OCI-LY7 (cell line): Measurements from ENCODE around the gene STIM2. TPM values are rescaled to one million over a fixed set of nuclear protein-coding genes. Genes with fewer than 3 reads are reported as not detected.
A peak's percentile ranks its signal among the peaks of the same experiment; 100 is the strongest.

Experiments used
- BruUV-seq: library from RNA; stranded (reverse); fragments of 400-500 nt; replicated peaks from 2 replicates; lab custom pipeline; 2021; lab: Mats Ljungman, UMichigan
- CTCF ChIA-PET: fragments of 300-600 bp; sonication (Branson Sonifier 250); formaldehyde crosslinking; loops from one replicate; lab custom pipeline; 2022; ENCODE audit warnings: antibody characterized with exemption; ENCODE audit not compliant: unreplicated experiment; lab: Charles Lee
- POLR2A ChIA-PET: fragments of 300-600 bp; sonication (Branson Sonifier 250); formaldehyde crosslinking; loops from one replicate; lab custom pipeline; 2022; ENCODE audit warnings: antibody characterized with exemption; lab: Charles Lee
- DNase-seq: peaks from one replicate; pipeline ENCODE4 v3.0.0-alpha.2; 2015; ENCODE audit warnings: low spot score
- H2AFZ ChIP-seq: fragments of 200-600 bp; sonication (generic), shearing (Covaris generic); 2 replicates; pipeline ENCODE4 v1.6.1; 2014; ENCODE audit warnings: mild to moderate bottlenecking, antibody characterized with exemption, low read length, moderate library complexity
- H3K27ac ChIP-seq: fragments of 200-600 bp; sonication (generic); 2 replicates; pipeline ENCODE4 v1.5.1; 2014; ENCODE audit warnings: mixed run types, low read depth, mild to moderate bottlenecking, moderate library complexity, low read length, inconsistent platforms; ENCODE audit not compliant: poor library complexity, severe bottlenecking
- H3K36me3 ChIP-seq: fragments of 200-600 bp; sonication (generic); 2 replicates; pipeline ENCODE4 v1.6.1; 2014; ENCODE audit warnings: mild to moderate bottlenecking, antibody characterized with exemption, low read length, moderate library complexity, mixed read lengths; ENCODE audit not compliant: insufficient read depth
- H3K4me1 ChIP-seq: fragments of 200-600 bp; sonication (generic); 2 replicates; pipeline ENCODE4 v1.5.1; 2014; ENCODE audit warnings: mild to moderate bottlenecking, low read length; ENCODE audit not compliant: insufficient read depth, poor library complexity, severe bottlenecking
- H3K4me2 ChIP-seq: fragments of 200-600 bp; sonication (generic); 2 replicates; pipeline ENCODE4 v1.6.1; 2014; ENCODE audit warnings: mild to moderate bottlenecking, low read length
- H3K4me3 ChIP-seq: fragments of 200-600 bp; sonication (generic); 2 replicates; pipeline ENCODE4 v1.5.1; 2014; ENCODE audit warnings: mild to moderate bottlenecking, low read depth, low read length; ENCODE audit not compliant: poor library complexity, severe bottlenecking
- H3K79me2 ChIP-seq: fragments of 200-600 bp; sonication (generic); 2 replicates; pipeline ENCODE4 v1.6.1; 2016; ENCODE audit warnings: low read depth, mild to moderate bottlenecking, low read length, moderate library complexity, mixed read lengths; ENCODE audit not compliant: insufficient read depth
- H3K9me2 ChIP-seq: fragments of 200-600 bp; sonication (generic); 2 replicates; pipeline ENCODE4 v1.6.1; 2016; ENCODE audit warnings: mild to moderate bottlenecking, low read length, mixed read lengths; ENCODE audit not compliant: insufficient read depth
- H3K9me3 ChIP-seq: fragments of 200-600 bp; sonication (generic); 2 replicates; pipeline ENCODE4 v1.6.1; 2014; ENCODE audit warnings: mild to moderate bottlenecking, mixed run types, low read length, mixed read lengths
- H4K20me1 ChIP-seq: fragments of 200-600 bp; sonication (generic); 2 replicates; pipeline ENCODE4 v1.6.1; 2014; ENCODE audit warnings: mild to moderate bottlenecking, antibody characterized with exemption, low read length, moderate library complexity, mixed read lengths; ENCODE audit not compliant: insufficient read depth
- EZH2phosphoT487 ChIP-seq: fragments of 200-600 bp; sonication (generic); IDR thresholded peaks from 2 replicates; pipeline ENCODE4 v1.6.1; 2018; ENCODE audit warnings: low read depth, borderline replicate concordance, mild to moderate bottlenecking, mixed run types, antibody characterized with exemption, low read length, moderate library complexity, mixed read lengths
- intact Hi-C: fragments of 100-400 bp; cut with micrococcal nuclease; formaldehyde crosslinking; loops from one replicate; pipeline ENCODE4 v1.10.0; 2022; ENCODE audit not compliant: unreplicated experiment
- total RNA-seq, 2 experiments: library from RNA; depleted of rRNA in 1 of 2; stranded (reverse); fragments of >200 nt in 1 of 2; shearing (Covaris generic) in 1 of 2; gene quantifications; 2 replicates each; pipeline ENCODE4 v1.2.3, GENCODE V29; 2014 to 2022
- TF ChIP-seq, protein P1 (sequence below): fragments of 200-600 bp; sonication (generic); conservative IDR thresholded peaks from 2 replicates; pipeline ENCODE4 v1.5.1; 2014; ENCODE audit warnings: mild to moderate bottlenecking, antibody characterized with exemption, low read length, moderate library complexity, mixed read lengths

Gene STIM2
- total RNA-seq, 2 experiments from 2014 or later, result 108 to 309 TPM

DNA sequence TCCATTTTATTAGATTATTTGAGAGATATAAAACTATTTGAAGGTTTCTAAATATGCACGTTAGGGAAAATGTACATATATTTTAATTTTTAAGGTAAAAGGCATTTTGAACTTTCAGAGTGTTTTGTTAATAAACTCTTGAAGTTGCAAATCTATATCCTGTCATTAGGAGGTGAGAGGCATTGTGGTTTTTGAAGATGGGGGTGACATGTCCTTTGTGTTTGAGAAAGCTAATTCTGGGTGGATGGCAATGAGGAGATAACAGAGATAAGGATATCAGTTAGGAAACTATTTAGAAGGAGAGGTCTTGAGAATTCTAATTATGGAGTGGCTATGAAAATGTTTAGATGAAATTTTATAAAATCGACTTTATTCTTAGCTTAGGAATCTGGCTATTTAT lies 6.1 kb downstream of the STIM2 start:
- H4K20me1 ChIP-seq, result peaks cover 74% of the 10 kb centered on the region
- no peak overlapping the region for H2AFZ ChIP-seq
- H3K79me2 ChIP-seq, result peaks cover 100% of the 10 kb centered on the region
- BruUV-seq, result no TSS peak
- H3K9me2 ChIP-seq, result no peaks in the 10 kb centered on the region
- peaks cover 62% of the 10 kb centered on the region for H3K36me3 ChIP-seq
- ChIA-PET CTCF (interaction anchor here (1.2 to 2.7 kb wide), 2 partner anchors 19 to 118 kb away, joined by 3 to 6 read pairs; no protein-coding TSS in a partner anchor), POLR2A (interaction anchor here (0.9 to 5.9 kb wide), 14 partner anchors 9 to 145 kb away, joined by 3 to 82 read pairs (median 4); no protein-coding TSS in a partner anchor)
- H3K27ac ChIP-seq, result no peak overlapping the region
- intact Hi-C loops, result no loop called here
- no peaks in the 10 kb centered on the region for H3K9me3 ChIP-seq
- no peak for DNase-seq
- peaks cover 67% of the 10 kb centered on the region for H3K4me1 ChIP-seq
- no peak for TF ChIP-seq EZH2phosphoT487
- TF ChIP-seq, protein P1, sequence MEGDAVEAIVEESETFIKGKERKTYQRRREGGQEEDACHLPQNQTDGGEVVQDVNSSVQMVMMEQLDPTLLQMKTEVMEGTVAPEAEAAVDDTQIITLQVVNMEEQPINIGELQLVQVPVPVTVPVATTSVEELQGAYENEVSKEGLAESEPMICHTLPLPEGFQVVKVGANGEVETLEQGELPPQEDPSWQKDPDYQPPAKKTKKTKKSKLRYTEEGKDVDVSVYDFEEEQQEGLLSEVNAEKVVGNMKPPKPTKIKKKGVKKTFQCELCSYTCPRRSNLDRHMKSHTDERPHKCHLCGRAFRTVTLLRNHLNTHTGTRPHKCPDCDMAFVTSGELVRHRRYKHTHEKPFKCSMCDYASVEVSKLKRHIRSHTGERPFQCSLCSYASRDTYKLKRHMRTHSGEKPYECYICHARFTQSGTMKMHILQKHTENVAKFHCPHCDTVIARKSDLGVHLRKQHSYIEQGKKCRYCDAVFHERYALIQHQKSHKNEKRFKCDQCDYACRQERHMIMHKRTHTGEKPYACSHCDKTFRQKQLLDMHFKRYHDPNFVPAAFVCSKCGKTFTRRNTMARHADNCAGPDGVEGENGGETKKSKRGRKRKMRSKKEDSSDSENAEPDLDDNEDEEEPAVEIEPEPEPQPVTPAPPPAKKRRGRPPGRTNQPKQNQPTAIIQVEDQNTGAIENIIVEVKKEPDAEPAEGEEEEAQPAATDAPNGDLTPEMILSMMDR, result no peak
- peak overlapping the region; percentile 82 for H3K4me2 ChIP-seq
- H3K4me3 ChIP-seq, result peak overlapping the region; percentile 93

DNA sequence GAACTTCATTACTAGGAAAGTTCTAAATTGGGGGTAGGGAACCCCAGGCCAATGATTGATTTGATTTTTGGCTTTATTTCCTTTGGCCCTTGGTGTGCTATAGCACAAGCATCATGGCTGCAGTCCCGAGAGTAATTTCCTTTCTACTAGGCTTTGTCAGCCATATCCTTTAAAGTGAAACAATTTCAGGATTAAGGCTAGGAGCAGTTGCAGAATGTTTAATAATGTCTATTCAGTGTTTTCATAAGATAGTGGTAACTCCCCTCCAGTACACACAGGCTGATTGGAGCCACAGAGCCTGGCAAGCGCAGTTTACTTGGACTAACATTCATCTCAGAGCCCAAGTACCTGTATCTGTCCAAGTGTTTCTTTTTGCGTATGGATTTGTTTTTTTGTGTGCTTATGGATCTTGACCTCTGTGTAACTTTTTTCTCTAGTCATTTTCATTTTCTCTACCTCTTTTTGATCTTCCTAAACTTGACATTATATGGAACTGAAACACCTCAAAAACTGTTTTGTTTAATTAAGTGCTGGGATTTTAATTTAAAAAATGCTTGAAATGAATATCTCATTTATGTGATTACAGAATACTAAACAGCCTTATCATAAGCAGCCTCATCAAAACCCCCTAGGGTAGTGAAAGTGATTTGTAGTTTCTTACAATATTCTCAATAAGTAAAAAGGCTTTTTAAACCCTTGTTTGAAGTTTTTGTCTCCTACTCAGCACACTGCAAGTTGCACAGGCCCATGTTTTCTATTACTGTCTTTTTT lies 7.5 kb downstream of the STIM2 start:
- peaks cover 65% of the 10 kb centered on the region for H4K20me1 ChIP-seq
- H2AFZ ChIP-seq, result no peak overlapping the region
- peaks cover 100% of the 10 kb centered on the region for H3K79me2 ChIP-seq
- ChIA-PET CTCF (interaction anchor here (1.1 to 2.7 kb wide), 2 partner anchors 18 to 24 kb away, joined by 3 to 6 read pairs; no protein-coding TSS in a partner anchor), POLR2A (interaction anchor here (0.6 to 5.9 kb wide), 20 partner anchors 8 to 147 kb away, joined by 3 to 82 read pairs (median 4); no protein-coding TSS in a partner anchor)
- TF ChIP-seq EZH2phosphoT487, result no peak
- TF ChIP-seq, protein P1, result no peak
- peaks cover 66% of the 10 kb centered on the region for H3K36me3 ChIP-seq
- H3K4me3 ChIP-seq, result peak overlapping the region; percentile 41
- peak overlapping the region; percentile 82 for H3K4me2 ChIP-seq
- DNase-seq, result no peak
- peak overlapping the region; percentile 27 for H3K27ac ChIP-seq
- BruUV-seq, result no TSS peak
- H3K9me2 ChIP-seq, result no peaks in the 10 kb centered on the region
- no peaks in the 10 kb centered on the region for H3K9me3 ChIP-seq
- peaks cover 76% of the 10 kb centered on the region for H3K4me1 ChIP-seq
- intact Hi-C loops, result no loop called here
